Stimulated activated effector memory CD8-positive, alpha-beta T cell treated with anti-CD3 and anti-CD28 coated beads, Interleukin-12 subunit alpha, Interleukin-12 subunit beta, amount 100 ng/mL, for 72 hours (primary cell): Measurements from ENCODE around the gene OR8D4.

Source experiments
- ATAC-seq: fragments of 150-1000 bp; cut with Tn5 transposase; 2 replicates; pipeline ENCODE4 v1.10.0; 2021
- DNase-seq, 2 donors: peaks; one replicate each; pipeline ENCODE4 v3.0.0; 2021 to 2022; ENCODE audit warnings: low spot score in 2 of 2
- H3K27ac Mint-ChIP-seq: one replicate; pipeline ENCODE4 v1.8.0; 2022; ENCODE audit warnings: mild to moderate bottlenecking, mixed read lengths
- H3K36me3 Mint-ChIP-seq: one replicate; pipeline ENCODE4 v1.8.0; 2022; ENCODE audit warnings: mild to moderate bottlenecking, mixed read lengths
- H3K4me1 Mint-ChIP-seq: one replicate; pipeline ENCODE4 v1.8.0; 2022; ENCODE audit warnings: mixed read lengths
- H3K4me3 Mint-ChIP-seq: one replicate; pipeline ENCODE4 v1.8.0; 2022; ENCODE audit warnings: mild to moderate bottlenecking, mixed read lengths
- H3K9me3 Mint-ChIP-seq: one replicate; pipeline ENCODE4 v1.8.0; 2022; ENCODE audit warnings: mixed read lengths

The OR8D4 gene

GRCh38 chr11:123942413-123942812 lies 40.4 kb downstream of the OR8D4 start:
- DNase-seq (no peak), ATAC-seq (no peak)
- Mint-ChIP-seq H3K36me3 (no peaks in the 10 kb centered on the region), H3K4me1 (no peaks in the 10 kb centered on the region), H3K9me3 (peaks cover 10% of the 10 kb centered on the region), H3K27ac (no peak overlapping the region), H3K4me3 (no peak overlapping the region)

GRCh38 chr11:123943738-123944137 lies 41.8 kb downstream of the OR8D4 start, which contains the start of gene OR6T1:
Gene OR6T1, minus strand, starts transcription at chr11:123943838. Its CDS starts 0 bp downstream, at chr11:123943838.
- Mint-ChIP-seq H3K9me3 (peaks cover 10% of the 10 kb centered on the region), H3K4me1 (no peaks in the 10 kb centered on the region), H3K36me3 (no peaks in the 10 kb centered on the region), H3K27ac (no peak within 1 kb of the TSS), H3K4me3 (no peak within 1 kb of the TSS)
- DNase-seq = no peak
- no peak for ATAC-seq

- H3K4me1 Mint-ChIP-seq = no peaks in the 10 kb centered on the region
- ATAC-seq = no peak
- H3K9me3 Mint-ChIP-seq = peaks cover 7% of the 10 kb centered on the region
- no peaks in the 10 kb centered on the region for H3K36me3 Mint-ChIP-seq
- no peak overlapping the region for H3K27ac Mint-ChIP-seq
- no peak overlapping the region for H3K4me3 Mint-ChIP-seq
- DNase-seq = no peak
Measured at GRCh38 chr11:123945132-123945531, 43.2 kb downstream of the OR8D4 start.

GRCh38 chr11:123956752-123957151 lies 54.8 kb downstream of the OR8D4 start:
- DNase-seq (no peak), ATAC-seq (no peak)
- Mint-ChIP-seq H3K36me3 (no peaks in the 10 kb centered on the region), H3K4me1 (no peaks in the 10 kb centered on the region), H3K4me3 (no peak overlapping the region), H3K27ac (no peak overlapping the region), H3K9me3 (peaks cover 6% of the 10 kb centered on the region)
